Left lung (tissue), 10 donors: Measurements from ENCODE around the gene SH3TC1. TPM values are rescaled to one million over a fixed set of nuclear protein-coding genes. Genes with fewer than 3 reads are reported as not detected.

Experiments
- ATAC-seq: fragments of 200-7000 bp; cut with Tn5 transposase; one replicate; pipeline ENCODE4 v1.9.1; 2020; ENCODE audit warnings: moderate library complexity
- DNase-seq, 4 donors: peaks; one replicate each; pipeline ENCODE4 v3.0.0-alpha.2; 2013 to 2020
- H3K27ac ChIP-seq, 2 donors: fragments of 200-600 bp; sonication (generic) in 1 of 2; one replicate each; pipeline versions ENCODE4 v1.5.0 to v1.8.0; 2020 to 2021
- H3K27me3 ChIP-seq, 2 donors: fragments of 200-600 bp; sonication (generic) in 1 of 2; one replicate each; pipeline versions ENCODE4 v1.5.0 to v1.8.0; 2020 to 2021
- H3K36me3 ChIP-seq, 2 donors: fragments of 200-600 bp; sonication (generic) in 1 of 2; one replicate each; pipeline versions ENCODE4 v1.5.0 to v1.8.0; 2020 to 2021
- H3K4me1 ChIP-seq, 2 donors: fragments of 200-600 bp; one replicate each; pipeline ENCODE4 v1.8.0; 2021
- H3K4me3 ChIP-seq, 2 donors: fragments of 200-600 bp; sonication (generic) in 1 of 2; one replicate each; pipeline versions ENCODE4 v1.5.0 to v1.8.0; 2020 to 2021; ENCODE audit warnings: mild to moderate bottlenecking in 1 of 2
- H3K9me3 ChIP-seq, 2 donors: fragments of 200-600 bp; sonication (generic) in 1 of 2; one replicate each; pipeline versions ENCODE4 v1.5.0 to v1.8.0; 2020 to 2021
- intact Hi-C, 2 donors: fragments of 100-400 bp; cut with DNase I; formaldehyde crosslinking; loops; one replicate each; pipeline versions ENCODE4 v1.11.2 to v1.14.2; 2022
- polyA plus RNA-seq, 6 donors: library from polyadenylated mRNA; unstranded; fragments of 120-200 nt; gene quantifications; one replicate each; pipeline ENCODE4 v1.2.1, GENCODE V29; 2013; ENCODE audit not compliant: insufficient read length in 6 of 6
- total RNA-seq, 2 donors: library from RNA; stranded (reverse); fragmentation: NEBNext Ultra II Directional; extraction: Animal tissue kit (Norgen Biotek cat#: 25700); gene quantifications; one replicate each; pipeline ENCODE4 v1.2.1, GENCODE V29; 2021
- TF ChIP-seq, protein P1 (sequence below), 2 donors: fragments of 200-600 bp; sonication (generic) in 1 of 2; IDR thresholded peaks; one replicate each; pipeline versions ENCODE4 v1.5.0 to v1.8.0; 2021; ENCODE audit warnings: antibody characterized with exemption in 2 of 2
- donor health status: DM: no; HTN: yes; CAD: no.
- donor health status: DM: no; HTN: no; CAD: no.

Gene SH3TC1
- total and polyA plus RNA-seq, 8 donors = 22.0 to 46.1 (median 28.3) TPM

DNA sequence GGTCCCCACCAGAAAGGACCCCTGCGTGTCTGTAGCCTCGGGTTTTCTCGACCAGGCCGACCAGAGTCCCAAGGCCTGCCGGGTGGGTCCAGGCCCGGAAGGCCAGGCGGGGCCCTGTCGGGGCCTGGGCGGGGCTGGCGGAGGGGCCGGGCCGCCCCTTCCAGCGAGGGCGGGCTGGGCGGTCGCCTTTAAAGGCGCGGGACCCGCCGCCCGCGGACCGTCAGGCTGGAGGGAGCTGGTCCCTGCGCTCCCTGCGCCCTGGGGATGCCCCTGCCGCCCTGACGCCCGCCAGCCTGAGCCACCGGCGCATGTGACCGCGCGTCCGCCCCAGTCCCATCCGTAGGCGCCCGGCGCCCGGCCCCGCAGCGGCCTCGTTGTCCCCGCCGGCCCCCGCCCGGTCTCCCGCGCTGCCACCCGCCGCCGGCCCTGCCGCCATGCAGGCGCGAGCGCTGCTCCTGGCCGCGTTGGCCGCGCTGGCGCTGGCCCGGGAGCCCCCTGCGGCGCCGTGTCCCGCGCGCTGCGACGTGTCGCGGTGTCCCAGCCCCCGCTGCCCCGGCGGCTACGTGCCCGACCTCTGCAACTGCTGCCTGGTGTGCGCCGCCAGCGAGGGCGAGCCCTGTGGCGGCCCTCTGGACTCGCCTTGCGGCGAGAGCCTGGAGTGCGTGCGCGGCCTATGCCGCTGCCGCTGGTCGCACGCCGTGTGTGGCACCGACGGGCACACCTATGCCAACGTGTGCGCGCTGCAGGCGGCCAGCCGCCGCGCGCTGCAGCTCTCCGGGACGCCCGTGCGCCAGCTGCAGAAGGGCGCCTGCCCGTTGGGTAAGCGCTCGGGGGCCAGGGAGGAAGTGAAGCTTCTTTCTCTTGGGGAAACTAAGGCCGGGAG lies 70.7 kb downstream of the SH3TC1 start, which contains the start of gene HTRA3:
HTRA3 (plus strand) TSS at position 220 of the 883 bp plus-strand sequence; CDS start at position 435, 215 bp downstream.
- H3K9me3 ChIP-seq = no peaks in the 10 kb centered on the region
- DNase-seq = peak in 2 of 4 donors; percentile 58 to 78
- no peaks in the 10 kb centered on the region for H3K36me3 ChIP-seq
- peaks cover 13 to 60% of the 10 kb centered on the region in 2 donors for H3K4me1 ChIP-seq
- H3K27ac ChIP-seq = no peak within 1 kb of the TSS
- H3K4me3 ChIP-seq = peak within 1 kb of the TSS; percentile 19 to 43
- intact Hi-C loops = no loop called here
- peak; percentile 65 for ATAC-seq
- H3K27me3 ChIP-seq = peaks cover 0 to 24% of the 10 kb centered on the region in 2 donors
- TF ChIP-seq, protein P1, sequence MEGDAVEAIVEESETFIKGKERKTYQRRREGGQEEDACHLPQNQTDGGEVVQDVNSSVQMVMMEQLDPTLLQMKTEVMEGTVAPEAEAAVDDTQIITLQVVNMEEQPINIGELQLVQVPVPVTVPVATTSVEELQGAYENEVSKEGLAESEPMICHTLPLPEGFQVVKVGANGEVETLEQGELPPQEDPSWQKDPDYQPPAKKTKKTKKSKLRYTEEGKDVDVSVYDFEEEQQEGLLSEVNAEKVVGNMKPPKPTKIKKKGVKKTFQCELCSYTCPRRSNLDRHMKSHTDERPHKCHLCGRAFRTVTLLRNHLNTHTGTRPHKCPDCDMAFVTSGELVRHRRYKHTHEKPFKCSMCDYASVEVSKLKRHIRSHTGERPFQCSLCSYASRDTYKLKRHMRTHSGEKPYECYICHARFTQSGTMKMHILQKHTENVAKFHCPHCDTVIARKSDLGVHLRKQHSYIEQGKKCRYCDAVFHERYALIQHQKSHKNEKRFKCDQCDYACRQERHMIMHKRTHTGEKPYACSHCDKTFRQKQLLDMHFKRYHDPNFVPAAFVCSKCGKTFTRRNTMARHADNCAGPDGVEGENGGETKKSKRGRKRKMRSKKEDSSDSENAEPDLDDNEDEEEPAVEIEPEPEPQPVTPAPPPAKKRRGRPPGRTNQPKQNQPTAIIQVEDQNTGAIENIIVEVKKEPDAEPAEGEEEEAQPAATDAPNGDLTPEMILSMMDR (IDR thresholded peaks at IDR 0.05) = no peak

GRCh38 chr4:8270418-8270771 lies 71.3 kb downstream of the SH3TC1 start:
- H3K9me3 ChIP-seq = no peaks in the 10 kb centered on the region
- TF ChIP-seq, protein P1 (IDR thresholded peaks at IDR 0.05) = no peak
- H3K36me3 ChIP-seq = no peaks in the 10 kb centered on the region
- intact Hi-C loops = no loop called here
- H3K27ac ChIP-seq = no peak overlapping the region
- DNase-seq (no peak), ATAC-seq (no peak)
- H3K4me3 ChIP-seq = peak overlapping the region; percentile 19 to 43
- H3K4me1 ChIP-seq = peaks cover 13 to 66% of the 10 kb centered on the region in 2 donors
- peaks cover 0 to 24% of the 10 kb centered on the region in 2 donors for H3K27me3 ChIP-seq

DNA sequence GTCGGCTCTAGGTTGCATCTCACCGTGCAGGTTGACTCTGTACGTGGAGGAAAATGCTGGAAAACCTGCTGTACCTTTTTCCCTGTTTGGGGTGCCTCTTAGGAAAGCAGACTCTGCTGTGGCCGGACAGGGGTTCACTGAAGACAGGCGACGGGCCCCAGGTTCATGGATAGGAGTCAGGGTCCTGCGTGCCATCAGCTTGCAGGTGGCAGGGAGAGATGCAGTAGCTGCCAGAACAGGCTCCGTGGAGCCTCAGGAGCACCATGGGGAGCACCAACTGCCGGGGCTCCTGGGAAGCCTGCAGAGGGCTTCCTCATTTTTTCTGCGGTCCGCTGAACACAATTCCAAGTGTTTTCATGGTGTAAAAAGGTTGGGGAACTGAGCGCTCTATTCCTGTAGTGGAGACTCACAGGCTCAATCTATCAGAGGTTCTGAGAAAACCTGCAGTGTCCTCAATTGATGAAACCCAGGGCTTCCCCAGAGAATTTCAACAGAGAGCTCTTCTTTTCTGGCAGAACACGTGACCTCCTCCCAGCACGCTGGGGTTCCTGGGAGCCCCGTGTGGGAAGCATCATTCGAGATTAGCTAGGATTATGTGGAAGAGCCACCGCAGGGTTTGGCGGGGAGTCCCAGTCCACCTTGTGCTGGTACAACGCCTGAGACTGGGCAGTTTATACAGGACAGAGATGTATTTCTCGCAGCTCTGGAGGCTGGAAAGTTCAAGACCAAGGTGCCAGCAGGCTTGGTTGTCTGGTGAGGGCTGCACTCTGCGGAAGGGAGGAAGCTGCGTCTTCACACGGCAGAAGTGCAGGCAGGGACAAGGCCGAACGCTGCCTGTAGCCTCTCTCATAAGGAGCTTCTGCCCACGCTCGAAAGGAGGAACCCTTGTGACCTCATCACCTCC lies 72.1 kb downstream of the SH3TC1 start:
- peaks cover 13 to 74% of the 10 kb centered on the region in 2 donors for H3K4me1 ChIP-seq
- ATAC-seq = no peak
- H3K9me3 ChIP-seq = no peaks in the 10 kb centered on the region
- peaks cover 0 to 24% of the 10 kb centered on the region in 2 donors for H3K27me3 ChIP-seq
- H3K36me3 ChIP-seq = no peaks in the 10 kb centered on the region
- TF ChIP-seq, protein P1 (IDR thresholded peaks at IDR 0.05) = no peak
- H3K4me3 ChIP-seq = peak overlapping the region in 1 of 2 donors; percentile 43
- peak in 1 of 4 donors; percentile 54 for DNase-seq
- no peak overlapping the region for H3K27ac ChIP-seq
- intact Hi-C loops = no loop called here

DNA sequence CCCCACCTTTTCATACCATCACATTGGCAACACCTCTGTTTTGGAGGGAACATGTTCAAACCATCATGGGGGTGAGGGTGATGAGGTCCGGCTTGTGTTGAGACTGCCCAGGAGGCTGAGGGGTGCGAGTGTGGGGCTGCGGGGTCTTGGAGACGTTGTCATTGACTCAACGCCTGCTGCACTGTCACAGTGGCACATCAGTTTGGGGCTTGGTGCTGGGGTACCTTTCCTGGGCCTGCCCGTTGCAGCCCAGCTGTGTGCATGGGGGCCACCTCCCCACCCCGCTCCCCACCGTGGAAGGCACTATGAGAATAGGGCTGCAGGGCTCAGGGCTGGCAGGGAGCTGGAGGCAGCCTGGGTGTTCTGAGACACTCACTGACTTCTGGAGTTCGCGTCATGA lies 72.7 kb downstream of the SH3TC1 start:
- TF ChIP-seq, protein P1 (IDR thresholded peaks at IDR 0.05) = no peak
- Histone ChIP-seq H3K9me3 (no peaks in the 10 kb centered on the region), H3K36me3 (no peaks in the 10 kb centered on the region), H3K4me1 (peaks cover 13 to 80% of the 10 kb centered on the region in 2 donors), H3K27ac (no peak overlapping the region), H3K27me3 (peaks cover 0 to 24% of the 10 kb centered on the region in 2 donors), H3K4me3 (no peak overlapping the region)
- DNase-seq = peak in 1 of 4 donors; percentile 64
- no peak for ATAC-seq
- intact Hi-C loops = no loop called here
